Erythroblast (primary cell): ENCODE results near the gene CCNY.

Experiments used
- GATA1 ChIP-seq: IDR thresholded peaks from 2 replicates; pipeline ENCODE4 v1.6.1; 2011; ENCODE audit warnings: low read depth, mild to moderate bottlenecking, control low read depth, low read length, moderate library complexity
- POLR2A ChIP-seq: IDR thresholded peaks from 2 replicates; pipeline ENCODE4 v1.6.1; 2011; ENCODE audit warnings: mild to moderate bottlenecking, low read length

DNA sequence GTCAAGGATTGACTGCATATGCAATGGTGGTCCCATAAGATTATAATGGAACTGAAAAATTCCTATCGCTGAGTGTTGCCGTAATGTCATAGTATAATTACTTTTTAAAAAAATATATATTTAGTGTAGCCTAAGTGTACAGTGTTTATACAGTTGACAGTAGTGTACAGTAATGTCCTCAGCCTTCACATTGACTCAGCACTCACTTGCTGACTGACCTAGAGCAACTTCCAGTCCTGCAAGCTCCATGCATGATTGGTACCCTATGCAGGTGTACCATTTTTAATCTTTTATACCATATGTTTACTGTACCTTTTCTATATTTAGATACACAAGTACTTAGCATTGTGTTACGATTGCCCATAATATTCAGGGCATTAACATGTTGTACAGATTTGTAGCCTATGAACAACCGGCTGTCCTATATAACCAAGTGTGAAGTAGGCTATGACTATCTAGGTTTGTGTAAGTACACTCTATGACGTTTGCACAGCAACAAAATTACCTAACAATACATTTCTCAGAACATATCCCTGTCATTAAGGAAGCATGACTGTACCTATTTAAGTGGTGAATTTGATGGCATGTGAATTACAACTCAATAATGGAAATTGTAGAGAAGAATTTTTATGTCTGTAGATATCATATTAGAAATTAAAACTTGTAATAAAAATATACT is 40.9 kb downstream of the CCNY start:
- TF ChIP-seq GATA1 (no peak), POLR2A (no peak)
